ENCODE data around the gene SLC50A1. TPM values are rescaled to one million over a fixed set of nuclear protein-coding genes. Genes with fewer than 3 reads are reported as not detected.
A peak's percentile ranks its signal among the peaks of the same experiment; 100 is the strongest.

The SLC50A1 gene
- total RNA-seq (10 to 100 TPM; 46.6 to 64.6 TPM), polyA plus RNA-seq (ENCODE audit: insufficient read length in 6 of 6) (10 to 100 TPM; 31.9 to 41.6 (median 34.5) TPM)
- long read RNA-seq, donor 1, partial matches to known transcripts, result 0 of 6 reads
- long read RNA-seq, donor 1, other reads (novel, unspliced or antisense), result 0 of 6 reads
- long read RNA-seq, donor 2, partial matches to known transcripts, result 5 of 7 reads
- long read RNA-seq, donor 2, other reads (novel, unspliced or antisense), result 0 of 7 reads
- long read RNA-seq, donor 3, transcript SLC50A1-203 (6 exons, 1,300 nt), result major isoform, 5 of 22 reads
- long read RNA-seq, donor 3, partial matches to known transcripts, result 15 of 22 reads
- long read RNA-seq, donor 3, other reads (novel, unspliced or antisense), result 0 of 22 reads
- long read RNA-seq, donor 4, transcript SLC50A1-202 (5 exons, 1,218 nt), result minor isoform, 9 of 51 reads
- long read RNA-seq, donor 4, transcript SLC50A1-203 (6 exons, 1,300 nt), result major isoform, 26 of 51 reads
- long read RNA-seq, donor 4, partial matches to known transcripts, result 1 of 51 reads
- long read RNA-seq, donor 4, other reads (novel, unspliced or antisense), result 12 of 51 reads
- long read RNA-seq, donor 5, transcript SLC50A1-203 (6 exons, 1,300 nt), result major isoform, 6 of 10 reads
- long read RNA-seq, donor 5, partial matches to known transcripts, result 0 of 10 reads
- long read RNA-seq, donor 5, other reads (novel, unspliced or antisense), result 0 of 10 reads
- long read RNA-seq, donor 6, transcript SLC50A1-203 (6 exons, 1,300 nt), result major isoform, 7 of 9 reads
- long read RNA-seq, donor 6, partial matches to known transcripts, result 0 of 9 reads
- long read RNA-seq, donor 6, other reads (novel, unspliced or antisense), result 0 of 9 reads
- long read RNA-seq, donor 7, partial matches to known transcripts, result 0 of 3 reads
- long read RNA-seq, donor 7, other reads (novel, unspliced or antisense), result 0 of 3 reads
- long read RNA-seq, donor 8, partial matches to known transcripts, result 0 of 4 reads
- long read RNA-seq, donor 8, other reads (novel, unspliced or antisense), result 0 of 4 reads
- long read RNA-seq, donor 9, result 0 reads
- long read RNA-seq, donor 10, transcript SLC50A1-202 (5 exons, 1,218 nt), result minor isoform, 23 of 74 reads
- long read RNA-seq, donor 10, transcript SLC50A1-203 (6 exons, 1,300 nt), result major isoform, 33 of 74 reads
- long read RNA-seq, donor 10, partial matches to known transcripts, result 1 of 74 reads
- long read RNA-seq, donor 10, other reads (novel, unspliced or antisense), result 11 of 74 reads
- long read RNA-seq, donor 11, partial matches to known transcripts, result 0 of 2 reads
- long read RNA-seq, donor 11, other reads (novel, unspliced or antisense), result 0 of 2 reads
- long read RNA-seq, donor 12, partial matches to known transcripts, result 0 of 6 reads
- long read RNA-seq, donor 12, other reads (novel, unspliced or antisense), result 0 of 6 reads

- peak; percentile 29 to 72 for TF ChIP-seq CTCF (IDR thresholded peaks at IDR 0.05)
- no peaks in the 10 kb centered on the region for H3K27me3 ChIP-seq
- intact Hi-C loops (cut with DNase I), result no loop called here
Measured at GRCh38 chr1:155135415-155136028, at the start of gene SLC50A1. SLC50A1 (plus strand) TSS chr1:155135852; CDS start chr1:155135912, 60 bp downstream.

GRCh38 chr1:155086128-155086741, 49.4 kb upstream of the SLC50A1 start:
- Histone ChIP-seq H3K9me3 (no peaks in the 10 kb centered on the region), H3K36me3 (no peaks in the 10 kb centered on the region), H3K27ac (no peak overlapping the region), H3K4me1 (peaks cover 22 to 45% of the 10 kb centered on the region in 2 donors), H3K4me3 (peak overlapping the region; percentile 58 to 69), H3K27me3 (peaks cover 28 to 33% of the 10 kb centered on the region in 2 donors)
- TF ChIP-seq CTCF (IDR thresholded peaks at IDR 0.05), result peak; percentile 99
- intact Hi-C loops (cut with DNase I), result no loop called here
- ATAC-seq (peak; percentile 45), DNase-seq (peak in 3 of 4 donors; percentile 56 to 94 (median 68))

More at GRCh38 chr1:155135415-155136028, at the start of gene SLC50A1:
- Histone ChIP-seq H3K36me3 (peaks cover 0 to 36% of the 10 kb centered on the region in 2 donors), H3K4me1 (peaks cover 29 to 75% of the 10 kb centered on the region in 2 donors), H3K4me3 (peak within 1 kb of the TSS; percentile 52 to 69), H3K9me3 (no peaks in the 10 kb centered on the region), H3K27ac (peak within 1 kb of the TSS; percentile 95 to 98)
- peak; percentile 95 to 99 (median 96) for DNase-seq
- peak; percentile 89 for ATAC-seq

- Histone ChIP-seq H3K36me3 (no peaks in the 10 kb centered on the region), H3K9me3 (no peaks in the 10 kb centered on the region), H3K27me3 (peaks cover 20 to 26% of the 10 kb centered on the region in 2 donors), H3K4me1 (peaks cover 20 to 43% of the 10 kb centered on the region in 2 donors), H3K27ac (no peak overlapping the region), H3K4me3 (no peak overlapping the region)
- intact Hi-C loops (cut with DNase I), result no loop called here
- ATAC-seq (no peak), DNase-seq (peak in 1 of 4 donors; percentile 47)
- TF ChIP-seq CTCF (IDR thresholded peaks at IDR 0.05), result no peak
Measured at GRCh38 chr1:155086856-155087535, 48.7 kb upstream of the SLC50A1 start.

Data from left lung (tissue), 14 donors.